Measurements from ENCODE around the gene TCEA3.

- TF ChIP-seq CTCF (IDR thresholded peaks at IDR 0.05) (no peak), POLR2A (IDR thresholded peaks at IDR 0.05) (no peak)
These were observed 36.5 kb upstream of the TCEA3 start for GRCh38 chr1:23461050-23461449.
